SU-DHL-6 (cell line): ENCODE results near the gene KBTBD8.

ENCODE experiments used
- H2AFZ ChIP-seq: fragments of 200-600 bp; sonication (generic); 2 replicates; pipeline ENCODE4 v1.6.1; 2014; ENCODE audit warnings: low read depth, mild to moderate bottlenecking, moderate library complexity, mixed read lengths, antibody characterized with exemption, low read length; ENCODE audit not compliant: severe bottlenecking
- H3F3A ChIP-seq: fragments of 200-600 bp; shearing (Covaris generic); 2 replicates; pipeline ENCODE4 v1.6.0; 2016; ENCODE audit warnings: antibody characterized with exemption, mild to moderate bottlenecking; ENCODE audit not compliant: insufficient read depth
- H3K27ac ChIP-seq: fragments of 200-600 bp; sonication (generic); 2 replicates; pipeline ENCODE4 v1.5.1; 2016; ENCODE audit warnings: low read depth, mild to moderate bottlenecking, low read length, moderate library complexity, mixed read lengths
- H3K27me3 ChIP-seq: fragments of 200-600 bp; sonication (generic), shearing (Covaris generic); 2 replicates; pipeline ENCODE4 v1.6.0; 2014; ENCODE audit warnings: mild to moderate bottlenecking, low read length
- H3K36me3 ChIP-seq: fragments of 200-600 bp; sonication (generic); 2 replicates; pipeline ENCODE4 v1.6.1; 2014; ENCODE audit warnings: mild to moderate bottlenecking, low read length, mixed read lengths
- H3K4me2 ChIP-seq: fragments of 300-600, 200-600 bp; shearing (Covaris generic), sonication (generic); 2 replicates; pipeline ENCODE4 v1.6.0; 2014; ENCODE audit warnings: low read length, low read depth, mild to moderate bottlenecking; ENCODE audit not compliant: poor library complexity, severe bottlenecking
- H3K4me3 ChIP-seq: fragments of 200-600 bp; sonication (generic); 2 replicates; pipeline ENCODE4 v1.5.1; 2014; ENCODE audit warnings: antibody characterized with exemption, low read length, mild to moderate bottlenecking, mixed read lengths; ENCODE audit not compliant: insufficient read depth, poor library complexity, severe bottlenecking
- H3K79me2 ChIP-seq: fragments of 200-600 bp; sonication (generic); 2 replicates; pipeline ENCODE4 v1.6.1; 2014; ENCODE audit warnings: mild to moderate bottlenecking, low read length, moderate library complexity; ENCODE audit not compliant: insufficient read depth
- H3K9ac ChIP-seq: fragments of 200-600 bp; sonication (generic); 2 replicates; pipeline ENCODE4 v1.7.0; 2014; ENCODE audit warnings: mild to moderate bottlenecking, low read length
- H3K9me2 ChIP-seq: fragments of 200-600 bp; sonication (generic); replicated peaks from 2 replicates; pipeline ENCODE4 v1.6.1; 2014; ENCODE audit warnings: low read length; ENCODE audit not compliant: insufficient read depth
- H3K9me3 ChIP-seq: fragments of 200-600 bp; sonication (generic); 2 replicates; pipeline ENCODE4 v1.6.1; 2014; ENCODE audit warnings: low read length, mixed read lengths; ENCODE audit not compliant: insufficient read depth
- H4K20me1 ChIP-seq: fragments of 200-600 bp; sonication (generic); 2 replicates; pipeline ENCODE4 v1.6.1; 2014; ENCODE audit warnings: low read depth, mild to moderate bottlenecking, antibody characterized with exemption, low read length, moderate library complexity, mixed read lengths
- CTCF ChIP-seq: fragments of 200-600 bp; sonication (generic); IDR thresholded peaks from one replicate; pipeline ENCODE4 v1.5.1; 2017; ENCODE audit warnings: antibody characterized with exemption, mild to moderate bottlenecking, low read length, moderate library complexity; ENCODE audit not compliant: insufficient read depth, poor library complexity, severe bottlenecking
- EZH2phosphoT487 ChIP-seq: fragments of 200-600 bp; sonication (generic), shearing (Covaris generic); conservative IDR thresholded peaks from 2 replicates; pipeline ENCODE4 v1.6.1; 2018; ENCODE audit warnings: mild to moderate bottlenecking, antibody characterized with exemption, low read length, moderate library complexity, mixed read lengths

The KBTBD8 gene

GRCh38 chr3:66971245-66971644 lies 26.9 kb upstream of the KBTBD8 start:
- H2AFZ ChIP-seq: peak overlapping the region; percentile 27
- H3K4me3 ChIP-seq: peak overlapping the region; percentile 3

GRCh38 chr3:66971891-66972551 lies 26.1 kb upstream of the KBTBD8 start:
- Histone ChIP-seq H3K9me3 (no peaks in the 10 kb centered on the region), H3K27ac (peak overlapping the region; percentile 64), H3K4me2 (peak overlapping the region; percentile 54), H3K4me3 (peak overlapping the region; percentile 7), H3K27me3 (no peaks in the 10 kb centered on the region), H4K20me1 (no peaks in the 10 kb centered on the region), H2AFZ (peak overlapping the region; percentile 60), H3K36me3 (no peaks in the 10 kb centered on the region), H3K9ac (peak overlapping the region; percentile 39), H3K79me2 (no peaks in the 10 kb centered on the region), H3K9me2 (no peaks in the 10 kb centered on the region), H3F3A (no peaks in the 10 kb centered on the region)
- peak; percentile 48 for TF ChIP-seq CTCF
- no peak for TF ChIP-seq EZH2phosphoT487

More at GRCh38 chr3:66971245-66971644, 26.9 kb upstream of the KBTBD8 start:
- no peaks in the 10 kb centered on the region for H3K27me3 ChIP-seq
- no peaks in the 10 kb centered on the region for H3K9me2 ChIP-seq
- peak overlapping the region; percentile 39 for H3K9ac ChIP-seq
- no peaks in the 10 kb centered on the region for H3K9me3 ChIP-seq
- H3K79me2 ChIP-seq: no peaks in the 10 kb centered on the region
- no peak for TF ChIP-seq EZH2phosphoT487
- no peak for TF ChIP-seq CTCF
- no peaks in the 10 kb centered on the region for H3K36me3 ChIP-seq
- H3F3A ChIP-seq: no peaks in the 10 kb centered on the region
- H3K27ac ChIP-seq: no peak overlapping the region; the same call in 1 of the 2 replicates
- H3K4me2 ChIP-seq: peak overlapping the region; percentile 54
- H4K20me1 ChIP-seq: no peaks in the 10 kb centered on the region

GRCh38 chr3:66980791-66981190 lies 17.3 kb upstream of the KBTBD8 start:
- H3K4me3 ChIP-seq: no peak overlapping the region
- no peaks in the 10 kb centered on the region for H3K9me2 ChIP-seq
- no peaks in the 10 kb centered on the region for H3K36me3 ChIP-seq
- H3K27me3 ChIP-seq: no peaks in the 10 kb centered on the region
- H3K9me3 ChIP-seq: no peaks in the 10 kb centered on the region
- H2AFZ ChIP-seq: peak overlapping the region; percentile 67
- H3F3A ChIP-seq: no peaks in the 10 kb centered on the region
- no peak overlapping the region for H3K4me2 ChIP-seq
- no peaks in the 10 kb centered on the region for H3K79me2 ChIP-seq
- H3K9ac ChIP-seq: no peak overlapping the region
- TF ChIP-seq EZH2phosphoT487 (no peak), CTCF (no peak)
- no peaks in the 10 kb centered on the region for H4K20me1 ChIP-seq
- H3K27ac ChIP-seq: no peak overlapping the region
